Fibroblast of upper back skin (primary cell): Measurements from ENCODE around the gene MTA1.
A peak's percentile ranks its signal among the peaks of the same experiment; 100 is the strongest.

Source experiments
- DNase-seq: peaks from one replicate; pipeline ENCODE4 v3.0.0-alpha.2; 2013

Gene MTA1

DNA sequence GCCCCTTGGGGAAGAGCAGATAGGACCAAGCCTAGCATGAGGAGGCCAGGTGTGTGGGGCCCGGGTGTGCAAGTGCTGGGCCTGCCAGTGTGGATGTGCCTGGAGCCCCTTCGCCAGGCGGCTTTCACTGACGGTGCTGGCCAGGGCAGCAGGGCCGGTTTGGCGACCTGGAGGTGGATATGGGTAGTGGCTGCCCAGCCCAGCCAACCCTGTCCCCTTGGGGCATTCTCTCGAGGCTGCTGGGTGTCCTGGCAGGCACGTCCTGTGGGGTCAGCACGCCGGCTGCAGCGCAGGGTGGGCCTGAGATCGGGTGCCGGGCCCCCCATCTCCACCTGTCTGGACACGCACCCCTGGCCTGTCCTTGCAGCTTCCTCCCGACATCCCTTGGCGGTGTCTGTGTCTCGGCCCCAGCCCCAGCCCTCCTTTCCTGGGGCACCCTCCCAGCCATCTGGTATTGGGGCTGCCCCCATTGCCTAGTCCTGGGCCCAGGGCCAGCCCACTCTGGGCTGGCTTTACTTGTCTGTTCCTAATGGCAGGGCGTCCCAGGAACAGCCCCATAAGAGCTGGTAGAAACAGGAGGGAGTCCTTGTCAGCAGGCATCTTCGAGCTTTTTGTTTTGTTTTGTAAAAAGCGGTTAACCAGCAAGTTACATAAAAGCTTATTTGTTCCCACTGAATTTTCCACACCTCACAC, 47.8 kb downstream of the MTA1 start:
- no peak for DNase-seq

DNA sequence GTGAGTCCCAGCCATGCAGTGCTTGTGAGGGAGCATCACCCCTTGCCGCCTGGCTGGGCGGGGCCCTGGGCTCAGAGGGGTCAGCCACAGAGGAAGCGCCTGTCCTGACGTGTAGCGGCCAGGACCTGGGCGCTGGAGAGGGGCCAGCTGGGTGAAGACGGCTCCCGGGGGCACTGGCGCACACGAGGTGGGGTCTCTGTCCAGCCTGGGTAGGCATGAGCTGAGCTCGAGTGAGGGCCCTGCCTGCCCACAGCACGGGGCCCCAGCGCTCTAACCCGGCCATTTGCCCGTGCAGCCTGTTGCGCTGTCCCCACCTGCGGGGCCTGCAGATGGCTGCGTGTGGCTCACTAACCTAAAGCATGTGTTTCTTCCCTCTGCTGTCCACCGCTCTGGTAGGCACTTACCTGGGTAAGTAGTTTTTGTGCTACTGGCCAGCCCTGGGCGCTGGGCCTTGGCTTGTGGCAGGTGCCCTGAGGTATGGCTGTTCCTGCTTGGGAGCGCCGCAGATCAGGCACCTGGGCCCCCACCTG, 48.4 kb downstream of the MTA1 start:
- DNase-seq: no peak

DNA sequence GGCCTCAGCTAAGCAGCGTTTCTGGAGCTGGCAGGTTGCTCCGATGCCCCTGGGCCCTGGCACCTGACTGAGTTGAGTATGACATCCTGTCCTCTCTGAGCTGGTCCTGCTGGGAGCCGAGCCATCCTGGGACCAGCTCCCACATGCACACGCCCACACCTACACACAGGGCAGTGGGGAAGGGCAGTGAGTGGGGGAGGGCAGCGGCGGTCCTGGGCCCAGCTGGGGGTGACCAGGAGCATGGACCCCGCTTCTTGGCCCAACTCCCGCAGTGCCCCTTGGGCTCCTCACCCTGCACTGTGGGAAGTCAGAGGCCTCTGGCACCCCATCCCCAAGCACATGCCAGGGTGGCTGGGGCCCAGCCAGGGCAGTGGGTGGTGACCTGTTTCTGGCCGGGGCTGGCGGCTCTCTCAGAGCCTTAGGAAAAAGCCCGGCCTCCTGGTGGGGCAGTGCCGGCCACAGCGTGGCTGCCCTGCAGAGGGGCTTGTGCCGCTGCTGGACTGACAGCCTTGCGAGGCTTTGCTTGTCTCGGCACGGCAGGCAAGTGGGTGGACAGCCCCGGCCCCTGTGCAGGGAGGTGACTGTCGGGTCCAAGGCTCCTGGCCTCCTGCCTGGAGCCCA, 49.1 kb downstream of the MTA1 start:
- DNase-seq: no peak

DNA sequence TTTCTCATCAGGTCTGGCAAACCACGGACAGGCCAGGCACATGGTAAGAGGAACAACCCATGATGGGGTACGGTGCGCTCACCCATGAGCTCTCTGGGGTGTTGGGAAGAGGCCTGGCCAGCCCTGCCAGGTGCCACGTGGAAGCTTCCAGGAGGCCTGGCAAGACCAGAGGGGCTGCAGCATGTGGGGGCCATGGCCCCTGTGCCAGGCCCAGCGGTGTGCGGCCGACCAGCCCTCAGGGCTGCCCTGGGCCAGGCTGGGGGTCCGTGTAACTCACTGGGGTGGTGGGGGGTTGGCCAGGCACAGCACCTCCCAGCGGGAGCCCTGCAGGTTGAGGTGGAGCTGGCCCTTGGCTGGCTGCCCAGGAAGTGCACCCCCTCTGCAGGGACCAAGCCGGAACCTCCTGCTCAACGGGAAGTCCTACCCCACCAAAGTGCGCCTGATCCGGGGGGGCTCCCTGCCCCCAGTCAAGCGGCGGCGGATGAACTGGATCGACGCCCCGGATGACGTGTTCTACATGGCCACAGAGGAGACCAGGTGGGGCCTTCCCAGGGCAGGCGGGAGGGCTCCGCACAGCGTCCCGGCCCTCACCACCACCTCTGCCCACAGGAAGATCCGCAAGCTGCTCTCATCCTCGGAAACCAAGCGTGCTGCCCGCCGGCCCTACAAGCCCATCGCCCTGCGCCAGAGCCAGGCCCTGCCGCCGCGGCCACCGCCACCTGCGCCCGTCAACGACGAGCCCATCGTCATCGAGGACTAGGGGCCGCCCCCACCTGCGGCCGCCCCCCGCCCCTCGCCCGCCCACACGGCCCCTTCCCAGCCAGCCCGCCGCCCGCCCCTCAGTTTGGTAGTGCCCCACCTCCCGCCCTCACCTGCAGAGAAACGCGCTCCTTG, 50.1 kb downstream of the MTA1 start:
- no peak for DNase-seq

DNA sequence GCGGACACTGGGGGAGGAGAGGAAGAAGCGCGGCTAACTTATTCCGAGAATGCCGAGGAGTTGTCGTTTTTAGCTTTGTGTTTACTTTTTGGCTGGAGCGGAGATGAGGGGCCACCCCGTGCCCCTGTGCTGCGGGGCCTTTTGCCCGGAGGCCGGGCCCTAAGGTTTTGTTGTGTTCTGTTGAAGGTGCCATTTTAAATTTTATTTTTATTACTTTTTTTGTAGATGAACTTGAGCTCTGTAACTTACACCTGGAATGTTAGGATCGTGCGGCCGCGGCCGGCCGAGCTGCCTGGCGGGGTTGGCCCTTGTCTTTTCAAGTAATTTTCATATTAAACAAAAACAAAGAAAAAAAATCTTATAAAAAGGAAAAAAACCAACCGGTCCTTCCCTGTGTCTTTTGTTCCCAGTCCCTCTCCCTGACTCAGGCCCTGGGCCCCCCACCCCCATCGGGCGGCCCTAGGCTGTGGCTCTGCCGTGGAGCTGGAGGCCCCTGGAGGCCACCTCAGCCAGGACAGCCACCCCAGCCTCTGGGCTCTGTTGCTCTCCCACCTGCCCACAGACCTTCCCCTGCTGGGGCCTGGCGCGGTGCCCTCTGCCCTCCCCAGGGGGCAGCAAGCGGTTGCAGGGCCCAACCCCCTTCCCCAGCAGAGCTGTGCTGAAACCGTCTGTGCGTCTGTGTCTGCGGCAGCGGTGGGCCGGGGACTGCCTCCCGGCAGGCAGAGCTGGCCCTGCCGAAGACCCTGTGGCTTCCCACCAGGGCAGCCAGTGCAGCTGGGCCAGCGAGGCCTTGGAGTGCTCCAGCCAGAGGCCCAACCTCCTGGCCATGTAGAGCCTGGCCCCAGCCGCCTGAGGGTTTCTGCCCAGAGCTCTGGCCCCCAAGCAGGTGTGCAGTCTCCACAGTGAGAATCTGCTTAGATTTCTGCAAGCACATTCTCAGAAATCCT, 51.0 kb downstream of the MTA1 start:
- DNase-seq: no peak

DNA sequence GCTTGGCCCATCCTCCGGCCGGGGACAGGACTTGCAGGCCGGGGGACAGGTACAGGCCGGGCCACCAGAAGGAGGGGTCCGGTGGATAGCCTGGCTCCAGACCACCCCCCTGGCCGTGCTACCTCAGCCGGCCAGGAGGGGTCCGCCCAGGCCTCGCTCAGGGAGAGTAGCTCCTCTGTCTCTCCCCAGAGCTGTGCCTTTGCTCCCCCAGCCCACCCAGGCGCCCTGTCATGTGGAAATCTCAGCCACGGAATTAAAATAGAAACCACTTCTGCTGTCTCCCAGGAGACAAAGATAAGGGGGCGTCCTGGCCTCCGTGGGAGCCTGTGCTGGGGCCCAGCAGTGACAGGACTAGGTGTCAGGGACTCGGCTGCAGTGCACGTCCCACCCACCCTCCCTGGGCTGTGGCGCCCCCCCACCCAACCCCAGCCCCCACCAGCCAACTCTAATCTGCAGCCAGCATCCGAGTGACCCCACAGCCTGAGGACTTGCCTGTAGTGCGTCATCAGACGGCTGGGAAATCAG, 51.7 kb downstream of the MTA1 start:
- DNase-seq: no peak

DNA sequence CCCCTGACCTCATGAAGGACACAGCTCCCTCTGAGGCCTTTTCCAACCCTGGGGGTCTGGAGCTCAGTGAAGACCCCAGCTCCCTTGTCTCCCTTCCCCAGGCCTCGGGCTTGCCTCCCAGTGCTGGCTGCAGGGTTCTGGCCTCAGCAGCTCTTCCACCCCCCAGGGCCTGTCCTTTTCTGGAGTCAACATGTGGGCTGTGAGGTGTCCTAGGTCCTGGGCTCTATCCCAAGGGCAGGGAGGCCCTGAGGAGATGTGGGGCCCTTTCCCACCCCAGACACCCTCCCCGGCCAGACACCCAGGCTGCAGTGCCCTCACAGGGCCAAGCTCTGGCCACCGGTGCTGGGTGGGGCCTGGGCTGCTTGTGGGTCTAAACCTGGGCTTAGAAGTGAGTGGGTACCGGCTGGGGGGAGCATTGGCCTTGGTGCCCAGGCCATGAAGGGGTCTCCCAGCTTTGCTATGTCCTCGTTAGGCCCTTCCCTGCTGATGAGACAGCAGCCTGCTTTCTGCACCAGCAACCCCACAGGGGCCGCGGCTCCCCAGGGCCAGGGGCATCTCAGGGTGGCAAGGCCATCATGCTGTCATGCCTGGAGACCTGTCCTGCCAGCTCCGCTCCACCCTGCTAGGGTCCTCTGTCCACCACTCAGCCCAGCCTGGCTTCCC, 52.3 kb downstream of the MTA1 start:
- no peak for DNase-seq

DNA sequence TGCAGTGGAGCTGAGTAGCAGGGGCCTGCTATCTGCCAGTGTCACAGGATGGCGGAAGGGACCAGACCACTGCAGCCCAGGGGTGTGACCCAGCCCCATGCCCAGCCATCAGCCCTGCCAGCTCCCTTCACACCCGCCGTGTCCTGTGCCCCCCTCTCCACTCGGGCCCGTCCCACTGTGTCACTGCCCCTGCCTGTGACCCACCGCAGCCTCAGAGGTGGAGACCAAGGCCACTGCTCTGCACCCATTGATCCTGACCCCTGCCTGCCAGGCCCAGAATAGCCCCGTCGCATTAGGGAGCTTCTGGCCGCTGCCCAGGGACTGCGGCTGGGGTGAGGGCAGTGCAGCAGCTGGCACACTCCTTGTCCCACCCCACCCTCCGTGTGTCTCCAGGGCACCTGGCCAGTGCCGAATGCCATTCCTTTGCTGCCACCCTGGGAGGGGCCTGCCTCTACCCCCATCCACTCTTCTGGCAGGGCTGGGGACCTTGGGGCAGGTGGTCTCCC, 52.9 kb downstream of the MTA1 start:
- DNase-seq: no peak

DNA sequence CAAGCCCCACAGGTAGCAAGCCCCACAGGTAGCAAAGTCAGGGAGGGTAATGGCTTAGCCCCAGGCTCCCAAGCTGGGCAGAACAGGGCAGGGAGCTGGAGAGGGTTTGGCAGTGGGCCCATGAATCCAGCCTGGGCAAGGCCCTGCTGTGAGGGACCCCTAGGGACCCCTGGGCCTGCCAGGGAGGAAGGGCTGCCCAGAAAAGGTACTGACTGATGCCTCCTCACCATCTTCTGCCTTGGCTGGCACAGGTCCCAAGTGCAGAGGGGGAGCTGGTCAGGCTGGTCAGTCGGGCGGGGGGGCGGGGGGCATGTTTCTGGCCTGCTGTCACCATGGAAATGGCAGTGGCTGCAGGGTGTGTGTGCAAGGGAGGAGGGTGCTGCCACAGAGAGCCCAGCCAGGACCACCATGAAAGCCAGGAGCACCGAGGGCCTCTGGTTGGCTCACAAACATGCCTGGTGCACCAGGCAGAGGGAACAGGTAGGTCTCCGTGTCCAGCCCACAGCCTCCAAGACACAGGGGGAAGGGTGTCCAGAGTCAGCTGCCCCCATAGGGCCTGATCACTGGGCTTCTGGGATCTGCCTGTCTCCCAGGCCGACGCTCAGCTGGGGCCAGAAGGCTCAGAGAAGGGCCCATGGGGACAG, 53.5 kb downstream of the MTA1 start:
- DNase-seq: no peak

DNA sequence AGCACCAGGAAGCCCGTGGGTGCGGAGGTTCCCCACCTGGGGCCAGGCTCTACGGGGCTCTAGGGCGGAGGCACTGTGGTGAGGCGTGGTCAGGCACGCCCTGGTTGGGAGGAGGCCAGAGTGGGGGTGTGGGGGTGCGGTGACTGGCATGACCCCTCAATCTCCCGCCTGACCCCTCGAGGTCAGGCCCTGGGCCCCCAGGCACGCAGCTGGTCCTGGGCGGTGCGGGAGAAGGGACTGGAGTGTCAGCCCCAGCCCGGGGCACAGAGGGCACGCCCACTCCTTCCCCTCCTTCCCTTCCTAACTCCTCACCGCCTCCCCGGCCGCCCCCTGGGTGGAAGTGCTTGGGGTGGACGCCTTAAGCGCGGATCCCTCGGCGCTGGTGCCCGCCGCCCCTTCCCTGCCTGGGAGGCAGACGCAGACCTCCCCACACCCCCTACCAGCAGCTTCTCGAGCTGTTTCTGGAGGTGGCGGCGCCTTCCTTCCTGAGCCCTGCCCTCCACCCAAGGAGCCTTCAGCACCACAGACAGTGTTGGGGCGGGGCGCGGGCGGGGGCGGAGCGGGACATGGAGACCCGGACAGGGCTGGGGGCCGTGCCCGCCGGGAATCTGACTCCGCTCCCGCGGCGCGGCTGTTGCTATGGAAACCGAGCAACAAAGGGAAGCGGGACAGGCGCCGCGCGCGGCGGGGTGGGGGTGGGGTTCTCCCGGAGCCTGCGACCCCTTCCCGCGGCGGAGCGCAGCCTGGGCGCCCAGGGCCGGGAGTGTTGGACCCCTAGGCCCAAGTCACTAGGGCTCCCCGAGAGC, 54.3 kb downstream of the MTA1 start:
- peak; percentile 79 for DNase-seq

DNA sequence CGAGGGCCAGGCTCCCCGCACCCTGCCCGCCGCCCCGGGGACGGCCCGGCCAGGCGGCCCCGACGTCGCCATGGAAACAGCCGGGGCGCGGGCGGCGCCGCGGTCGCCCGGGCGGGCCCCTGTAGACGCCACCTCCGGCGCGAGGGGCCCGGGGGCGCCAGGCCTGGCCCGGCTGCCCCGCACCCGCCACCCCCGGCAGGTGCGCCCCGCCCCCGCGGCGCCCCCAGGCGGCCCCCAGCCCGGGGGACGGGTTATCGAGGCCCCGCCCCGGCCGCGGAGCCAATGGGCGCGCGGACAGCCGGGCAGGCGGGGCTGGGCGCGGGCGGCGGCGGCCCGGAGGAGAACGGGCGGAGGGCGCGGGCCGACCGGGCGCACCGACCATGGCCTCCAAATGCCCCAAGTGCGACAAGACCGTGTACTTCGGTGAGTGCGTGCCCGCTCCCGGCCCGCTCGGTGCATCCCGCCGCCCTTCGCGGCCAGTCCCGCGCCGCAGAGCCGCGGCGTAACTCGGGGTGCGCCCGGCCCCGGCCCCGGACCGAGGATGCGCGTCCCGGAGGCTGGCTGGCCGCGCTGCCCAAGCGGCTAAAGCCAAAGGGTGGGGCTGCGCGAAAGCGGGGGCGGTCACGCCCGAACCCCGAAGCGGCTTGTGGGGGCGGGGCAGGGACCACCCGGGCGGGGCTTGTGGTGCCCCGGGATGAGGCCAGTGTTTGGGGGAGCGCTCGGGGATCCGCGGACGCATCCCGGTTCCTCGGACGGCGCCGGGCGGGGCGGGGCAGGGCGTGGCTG, 55.0 kb downstream of the MTA1 start, which contains the start of gene CRIP2:
Gene CRIP2, plus strand, starts transcription at position 339 of the 786 bp plus-strand sequence. Its CDS starts 42 bp downstream, at position 381.
- DNase-seq: no peak

DNA sequence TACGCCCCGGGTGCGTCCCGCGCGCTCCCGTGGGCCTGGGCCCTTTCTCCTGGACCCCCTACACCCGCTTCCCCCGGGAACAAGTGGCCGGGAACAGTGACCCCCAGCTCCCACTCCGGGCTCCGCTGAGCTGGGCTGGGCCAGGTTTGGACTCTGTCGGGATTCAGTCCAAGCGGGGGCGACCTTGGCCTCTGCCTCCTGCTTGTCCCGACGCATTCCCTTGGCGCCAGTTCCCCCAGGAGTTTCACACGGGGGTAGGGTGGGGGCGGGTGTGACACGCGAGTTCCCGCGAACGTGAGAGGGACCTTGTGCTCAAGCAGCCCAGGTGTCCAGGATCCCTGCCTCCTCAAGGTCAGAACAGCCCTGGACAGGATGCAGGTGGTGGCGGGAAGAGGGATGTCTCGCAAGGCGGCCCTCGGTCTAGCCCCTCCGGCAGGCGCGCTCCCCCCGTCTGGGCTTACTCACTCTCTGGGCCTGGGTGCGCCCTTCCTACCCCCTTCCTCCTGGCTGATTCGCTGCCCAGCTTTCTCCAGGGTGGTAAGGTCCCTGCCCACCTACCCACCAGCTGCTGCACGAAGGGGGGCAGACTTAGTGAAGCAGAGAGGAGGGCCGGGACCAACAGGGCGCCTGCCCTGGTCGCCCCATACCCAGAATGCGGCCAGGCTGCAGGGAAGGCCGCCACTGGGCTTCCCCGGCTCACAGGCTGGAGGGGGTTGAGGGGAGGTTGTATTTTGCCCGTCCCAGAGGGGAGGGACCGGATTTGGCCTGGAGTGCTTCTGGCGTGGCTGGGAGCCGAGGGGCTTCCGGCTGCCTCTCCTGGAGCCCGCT, 55.9 kb downstream of the MTA1 start:
- DNase-seq: no peak

DNA sequence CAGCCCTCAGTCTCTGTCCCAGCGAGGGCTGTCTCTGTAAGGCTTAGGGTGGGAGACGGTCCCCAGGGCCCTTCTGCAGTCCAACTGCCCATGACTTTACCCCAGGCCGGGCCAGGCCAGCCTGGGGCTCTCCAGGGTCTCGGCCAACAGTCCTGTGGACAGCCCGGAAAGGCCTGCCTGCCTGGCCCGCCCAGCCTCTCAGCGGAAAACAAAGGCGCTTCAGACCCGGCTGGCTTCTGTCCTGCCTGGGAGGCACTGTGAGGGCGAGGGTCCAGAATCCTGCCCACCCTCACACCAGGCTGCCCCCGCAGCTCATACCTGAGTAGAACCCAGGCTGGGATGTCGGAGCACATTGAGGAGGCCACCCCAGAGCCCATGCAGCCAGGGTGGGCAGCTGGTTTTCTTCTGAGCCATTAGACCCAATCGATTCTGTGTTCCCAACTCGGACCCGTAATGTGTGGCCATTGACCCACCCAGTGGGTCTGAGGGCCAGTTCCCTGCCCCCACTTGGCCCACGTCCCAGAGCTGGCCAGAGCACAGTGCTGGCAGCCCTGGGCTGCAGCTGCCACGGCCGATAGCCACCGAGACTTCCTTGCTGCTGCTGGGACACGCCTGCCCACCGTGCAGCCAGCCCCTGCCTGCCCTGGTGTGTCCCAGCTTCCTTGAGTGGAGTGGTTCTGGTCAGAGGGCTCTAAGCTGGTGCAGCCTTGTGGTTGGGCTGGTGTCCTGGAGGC, 56.6 kb downstream of the MTA1 start:
- no peak for DNase-seq

DNA sequence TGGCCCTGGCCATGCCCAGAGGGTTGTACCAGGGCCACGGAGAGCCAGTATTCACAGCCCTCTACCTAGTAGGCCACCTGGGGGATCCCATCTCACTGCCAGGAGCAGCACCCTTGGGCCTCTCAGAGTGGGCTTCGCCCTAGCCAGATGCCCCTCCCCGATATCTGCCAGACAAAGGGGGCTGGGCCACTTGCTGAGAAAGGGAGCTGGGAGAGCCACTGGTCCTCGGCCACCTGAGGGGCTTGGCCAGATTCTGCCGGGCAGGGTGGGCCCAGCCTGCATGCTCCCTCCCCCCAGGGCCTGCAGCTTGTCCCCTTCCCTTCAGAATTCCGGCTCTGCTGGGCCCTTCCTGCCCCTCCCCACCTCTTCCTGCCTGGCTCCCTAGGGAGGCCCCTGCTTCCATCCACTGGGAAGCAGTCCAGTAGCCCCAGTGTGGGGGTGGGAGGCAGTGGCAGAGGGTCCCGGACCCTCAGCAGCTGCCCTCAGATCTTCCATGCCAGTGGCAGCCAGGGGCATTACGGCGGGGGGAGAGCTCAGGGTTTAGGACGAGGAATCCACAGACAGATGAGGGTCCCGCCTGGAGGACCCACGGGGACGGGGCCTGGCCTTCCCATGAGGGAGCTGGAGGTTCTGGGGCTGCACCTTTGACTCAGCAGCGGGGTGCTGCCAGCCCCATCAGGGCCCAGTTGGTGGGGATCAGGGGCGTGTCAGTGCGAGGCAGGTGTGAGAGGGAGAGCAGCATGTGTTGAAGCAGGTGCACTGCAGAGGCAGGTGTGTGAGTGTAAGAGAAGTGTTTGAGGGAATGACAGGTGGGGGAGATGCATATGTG, 57.4 kb downstream of the MTA1 start:
- no peak for DNase-seq

DNA sequence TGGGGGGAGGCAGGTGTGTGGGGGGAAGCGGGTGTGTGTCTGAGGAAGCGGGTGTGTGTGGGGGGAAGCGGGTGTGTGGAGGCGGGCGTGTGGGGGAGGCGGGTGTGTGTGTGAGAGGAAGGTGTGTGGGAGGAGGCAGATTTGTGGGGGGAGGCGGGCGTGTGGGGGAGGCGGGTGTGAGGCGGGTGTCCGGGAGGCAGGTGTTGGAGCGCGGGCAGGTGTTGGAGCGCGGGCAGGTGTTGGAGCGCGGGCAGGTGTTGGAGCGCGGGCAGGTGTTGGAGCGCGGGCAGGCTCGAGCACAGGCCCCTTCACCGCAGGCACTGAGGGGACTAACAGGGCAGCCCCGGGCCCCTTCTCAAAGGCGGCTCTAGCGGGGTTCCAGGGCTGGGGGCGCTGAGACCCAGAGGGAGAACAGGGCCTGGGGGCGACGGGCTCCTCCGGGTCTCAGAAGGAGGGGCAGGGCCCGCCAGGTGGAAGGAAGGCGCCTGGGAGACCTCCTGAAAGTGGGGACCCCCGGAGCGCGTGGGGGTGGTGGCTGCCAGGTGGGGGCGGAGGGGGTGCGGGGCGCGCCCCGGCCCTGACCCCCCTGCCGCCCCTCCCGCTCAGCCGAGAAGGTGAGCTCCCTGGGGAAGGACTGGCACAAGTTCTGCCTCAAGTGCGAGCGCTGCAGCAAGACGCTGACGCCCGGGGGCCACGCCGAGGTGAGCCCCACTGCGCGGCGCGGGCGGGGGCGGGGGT, 58.2 kb downstream of the MTA1 start:
- no peak for DNase-seq
